HepG2 (cell line): ENCODE results near the gene RGS6. TPM values are rescaled to one million over a fixed set of nuclear protein-coding genes. Genes with fewer than 3 reads are reported as not detected.

Experiments used
- ATAC-seq: fragments of 200-7000 bp; cut with Tn5 transposase; 3 replicates; pipeline ENCODE4 v1.9.1; 2020; ENCODE audit warnings: mild to moderate bottlenecking, moderate library complexity
- BruUV-seq: library from RNA; stranded (reverse); fragments of 400-500 nt; replicated peaks from 2 replicates; lab custom pipeline; 2021; lab: Mats Ljungman, UMichigan
- CTCF ChIA-PET: fragments of 300-600 bp; formaldehyde crosslinking; extraction: SDS; loops from one replicate; lab custom pipeline; 2021; ENCODE audit warnings: low total read pairs, inconsistent platforms, low intra/inter-chr PET ratio; lab: Yijun Ruan, JAX
- POLR2A ChIA-PET: fragments of 350-600 bp; sonication (Branson Sonifier 250); formaldehyde crosslinking; loops from one replicate; lab custom pipeline; 2020; ENCODE audit warnings: antibody characterized with exemption, inconsistent platforms; lab: Yijun Ruan, JAX
- DNase-seq: peaks from one replicate; pipeline ENCODE4 v3.0.0-alpha.2; 2015; ENCODE audit warnings: low spot score
- FAIRE-seq: peaks from 3 replicates; lab custom pipeline; 2011; peaks lifted over from hg19 to GRCh38; lab: Jason Lieb, UNC
- H2AFZ ChIP-seq: one replicate; pipeline ENCODE4 v1.6.1; 2011; ENCODE audit warnings: low read length, inconsistent platforms
- H3K27ac ChIP-seq: fragments of 300-600 bp; 3 replicates; pipeline ENCODE4 v1.8.0; 2011; ENCODE audit warnings: mixed run types, mild to moderate bottlenecking, mixed read lengths, low read length, inconsistent platforms; ENCODE audit not compliant: insufficient read depth; ENCODE audit errors: extremely low read length
- H3K27me3 ChIP-seq, 2 experiments: fragments of 200-600 bp in 1 of 2; 2 replicates in 1 of 2; 3 replicates in 1 of 2; pipeline versions ENCODE4 v1.6.0 to v1.8.0; 2011; ENCODE audit warnings: low read length in 2 of 2, mild to moderate bottlenecking in 2 of 2, moderate library complexity in 2 of 2, inconsistent platforms in 1 of 2; ENCODE audit not compliant: insufficient read depth in 2 of 2, control insufficient read depth in 1 of 2
- H3K36me3 ChIP-seq, 2 experiments: fragments of 200-600 bp in 1 of 2; replicated peaks in 1 of 2; 2 replicates in 1 of 2; 3 replicates in 1 of 2; pipeline versions ENCODE4 v1.5.1 to v1.8.0; 2011; ENCODE audit warnings: low read length in 2 of 2, inconsistent platforms in 1 of 2; ENCODE audit not compliant: insufficient read depth in 2 of 2, control insufficient read depth in 1 of 2
- H3K4me1 ChIP-seq: 2 replicates; pipeline ENCODE4 v1.5.1; 2012; ENCODE audit warnings: low read length, inconsistent platforms; ENCODE audit not compliant: insufficient read depth
- H3K4me2 ChIP-seq: 2 replicates; pipeline ENCODE4 v1.6.0; 2011; ENCODE audit warnings: low read depth, low read length, inconsistent platforms
- H3K4me3 ChIP-seq, 3 experiments: fragments of 200-600 bp in 1 of 3; sonication (generic), shearing (Covaris generic) in 1 of 3; replicated peaks in 1 of 3; 2 replicates each; pipeline ENCODE4 v1.5.1; 2011 to 2016; ENCODE audit warnings: low read length in 3 of 3, inconsistent platforms in 2 of 3, low read depth in 2 of 3, mild to moderate bottlenecking in 2 of 3, control low read depth in 1 of 3, mixed read lengths in 1 of 3; ENCODE audit not compliant: insufficient read depth in 1 of 3
- H3K79me2 ChIP-seq: one replicate; pipeline ENCODE4 v1.6.1; 2011; ENCODE audit warnings: low read length, inconsistent platforms; ENCODE audit not compliant: insufficient read depth
- H3K9ac ChIP-seq: 2 replicates; pipeline ENCODE4 v1.6.0; 2011; ENCODE audit warnings: mild to moderate bottlenecking, low read depth, low read length, inconsistent platforms; ENCODE audit not compliant: insufficient read depth
- H3K9me3 ChIP-seq: 2 replicates; pipeline ENCODE4 v1.5.1; 2012; ENCODE audit warnings: mild to moderate bottlenecking, low read length
- H4K20me1 ChIP-seq: 2 replicates; pipeline ENCODE4 v1.6.0; 2011; ENCODE audit warnings: inconsistent platforms, mild to moderate bottlenecking, low read length, moderate library complexity; ENCODE audit not compliant: insufficient read depth
- BCL6 ChIP-seq: IDR thresholded peaks from 2 replicates; pipeline ENCODE4 v1.6.1; 2016; ENCODE audit warnings: missing genetic modification reagents, missing compliant biosample characterization
- RERE ChIP-seq: IDR thresholded peaks from 2 replicates; pipeline ENCODE4 v1.6.1; 2016; ENCODE audit warnings: low read depth, missing genetic modification reagents, missing compliant biosample characterization
- RFX1 ChIP-seq: fragments of 450-650 bp; IDR thresholded peaks from 2 replicates; pipeline ENCODE4 v1.6.1; 2017
- WGBS: methylation state at CpG from one replicate; pipeline ENCODE4 v1.1.6; 2017; ENCODE audit warnings: low lambda C conversion rate; 5-methylcytosine and 5-hydroxymethylcytosine counted together
- in situ Hi-C: cut with HindIII; loops from 2 replicates; pipeline ENCODE4 v1.10.0; 2017; ENCODE audit warnings: low pct_unique_long_range_greater_than_20kb; ENCODE audit not compliant: extremely low pct_ligation_motif_present
- intact Hi-C: fragments of 100-400 bp; cut with micrococcal nuclease; formaldehyde crosslinking; loops from one replicate; pipeline ENCODE4 v1.10.0; 2022; ENCODE audit not compliant: unreplicated experiment
- polyA plus RNA-seq, 8 experiments: library from polyadenylated mRNA; depleted of rRNA in 3 of 8; stranded (reverse) in 7 of 8; unstranded in 1 of 8; fragments of >200 nt; fragmentation: Illumina TruSeq in 4 of 8; extraction: Trizol in 4 of 8; gene quantifications; 2 replicates each; pipeline versions ENCODE4 v1.2.1 to v1.2.3, GENCODE V29; 2011 to 2016; ENCODE audit warnings: low read depth in 4 of 8, missing spikeins in 1 of 8, mixed read lengths in 1 of 8; ENCODE audit not compliant: insufficient read depth in 1 of 8
- total RNA-seq, 5 experiments: library from RNA; depleted of rRNA; stranded (reverse); fragments of >200 nt; fragmentation: Illumina TruSeq; extraction: Trizol; gene quantifications; 2 replicates each; pipeline ENCODE4 v1.2.3, GENCODE V29; 2016; ENCODE audit warnings: low read depth in 1 of 5

The RGS6 gene
- total and polyA plus RNA-seq, 2 of the 13 experiments (the other 11 are each of a cell fraction or from before 2014, with no cell fraction given) = not detected

GRCh38 chr14:72565917-72566316 is 633.7 kb downstream of the RGS6 start:
- BruUV-seq = no TSS peak
- H3K36me3 ChIP-seq = no peaks in the 10 kb centered on the region
- H3K27ac ChIP-seq = no peak overlapping the region
- WGBS = 0% methylated on average over 1 of the region's 6 CpGs
- H3K79me2 ChIP-seq = no peaks in the 10 kb centered on the region
- H3K4me1 ChIP-seq = no peaks in the 10 kb centered on the region
- H3K9me3 ChIP-seq = no peaks in the 10 kb centered on the region
- H4K20me1 ChIP-seq = no peaks in the 10 kb centered on the region
- CTCF ChIA-PET = no interaction called here
- no peak for TF ChIP-seq RERE (CRISPR knock-in tag)
- peak; percentile 20; the same call in 1 of the 2 replicates for TF ChIP-seq RFX1
- TF ChIP-seq BCL6 (CRISPR knock-in tag) = no peak
- no peak overlapping the region for H3K4me2 ChIP-seq
- POLR2A ChIA-PET = no interaction called here
- H3K4me3 ChIP-seq = no peak overlapping the region
- DNase-seq (no peak), FAIRE-seq (no peak), ATAC-seq (no peak)
- in situ Hi-C loops (no loop called here), intact Hi-C loops (no loop called here)
- H2AFZ ChIP-seq = no peak overlapping the region
- H3K27me3 ChIP-seq = peaks cover 5 to 27% of the 10 kb centered on the region in 2 experiments; a peak in 3 of 5 replicates
- no peak overlapping the region for H3K9ac ChIP-seq
